Loucy (cell line): ENCODE data around the gene XRCC4.
"Not testable (repeated sequence)": the region's sequence is repeated elsewhere in the genome, so short reads cannot be mapped to it uniquely, and the experiment has no call there.

ENCODE experiments used
- EZH2phosphoT487 ChIP-seq: fragments of 200-600 bp; IDR thresholded peaks from 2 replicates; pipeline ENCODE4 v1.6.1; 2018; ENCODE audit warnings: antibody characterized with exemption, mild to moderate bottlenecking, moderate library complexity, borderline replicate concordance
- TF ChIP-seq, protein P1 (sequence below): fragments of 200-600 bp; sonication (generic); conservative IDR thresholded peaks from 2 replicates; pipeline ENCODE4 v1.5.1; 2014; ENCODE audit warnings: mild to moderate bottlenecking, antibody characterized with exemption, low read length

DNA sequence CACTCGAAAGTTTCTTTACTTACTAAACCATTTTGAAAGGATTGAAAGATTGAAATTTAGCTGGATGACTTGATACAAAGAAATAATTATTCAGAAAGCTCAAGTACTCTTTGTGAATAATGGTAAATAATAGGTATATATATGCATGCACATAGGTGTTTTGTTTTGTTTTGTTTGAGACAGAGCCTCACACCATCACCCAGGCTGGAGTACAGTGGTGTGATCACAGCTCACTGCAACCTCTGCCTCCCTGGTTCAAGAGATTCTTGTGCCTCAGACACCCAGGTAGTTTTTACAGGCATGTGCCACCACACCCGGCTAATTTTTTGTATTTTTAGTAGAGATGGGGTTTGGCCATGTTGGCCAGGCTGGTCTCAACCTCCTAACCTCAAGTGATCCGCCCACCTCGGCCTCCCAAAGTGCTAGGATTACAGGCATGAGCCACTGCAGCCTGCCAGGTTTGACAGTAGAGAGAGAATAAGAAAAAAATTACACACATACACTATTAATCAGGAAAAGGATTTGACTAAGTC is 278.2 kb downstream of the XRCC4 start:
- TF ChIP-seq, protein P1, sequence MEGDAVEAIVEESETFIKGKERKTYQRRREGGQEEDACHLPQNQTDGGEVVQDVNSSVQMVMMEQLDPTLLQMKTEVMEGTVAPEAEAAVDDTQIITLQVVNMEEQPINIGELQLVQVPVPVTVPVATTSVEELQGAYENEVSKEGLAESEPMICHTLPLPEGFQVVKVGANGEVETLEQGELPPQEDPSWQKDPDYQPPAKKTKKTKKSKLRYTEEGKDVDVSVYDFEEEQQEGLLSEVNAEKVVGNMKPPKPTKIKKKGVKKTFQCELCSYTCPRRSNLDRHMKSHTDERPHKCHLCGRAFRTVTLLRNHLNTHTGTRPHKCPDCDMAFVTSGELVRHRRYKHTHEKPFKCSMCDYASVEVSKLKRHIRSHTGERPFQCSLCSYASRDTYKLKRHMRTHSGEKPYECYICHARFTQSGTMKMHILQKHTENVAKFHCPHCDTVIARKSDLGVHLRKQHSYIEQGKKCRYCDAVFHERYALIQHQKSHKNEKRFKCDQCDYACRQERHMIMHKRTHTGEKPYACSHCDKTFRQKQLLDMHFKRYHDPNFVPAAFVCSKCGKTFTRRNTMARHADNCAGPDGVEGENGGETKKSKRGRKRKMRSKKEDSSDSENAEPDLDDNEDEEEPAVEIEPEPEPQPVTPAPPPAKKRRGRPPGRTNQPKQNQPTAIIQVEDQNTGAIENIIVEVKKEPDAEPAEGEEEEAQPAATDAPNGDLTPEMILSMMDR = not testable (repeated sequence)
- not testable (repeated sequence) for TF ChIP-seq EZH2phosphoT487
